ENCODE data around the gene ATP11A.

- TF ChIP-seq CTCF (IDR thresholded peaks at IDR 0.05; ENCODE audit: borderline replicate concordance, extremely low read depth, low read length, poor library complexity, severe bottlenecking): no peak
- no peak for TF ChIP-seq EZH2 (IDR thresholded peaks at IDR 0.05; ENCODE audit: borderline replicate concordance, low read depth, low read length, severe bottlenecking)
These were observed 88.0 kb downstream of the ATP11A start for GRCh38 chr13:112777637-112778406.

All from DND-41 (cell line).